HG02943 (cell line): ENCODE measurements around the gene AKT1.

Source experiments
- ATAC-seq: cut with Tn5 transposase; IDR thresholded peaks from one replicate; pipeline ENCODE4 v1.9.1; 2021; ENCODE audit warnings: mild to moderate bottlenecking, low read depth, moderate library complexity; ENCODE audit not compliant: unreplicated experiment

The AKT1 gene

DNA sequence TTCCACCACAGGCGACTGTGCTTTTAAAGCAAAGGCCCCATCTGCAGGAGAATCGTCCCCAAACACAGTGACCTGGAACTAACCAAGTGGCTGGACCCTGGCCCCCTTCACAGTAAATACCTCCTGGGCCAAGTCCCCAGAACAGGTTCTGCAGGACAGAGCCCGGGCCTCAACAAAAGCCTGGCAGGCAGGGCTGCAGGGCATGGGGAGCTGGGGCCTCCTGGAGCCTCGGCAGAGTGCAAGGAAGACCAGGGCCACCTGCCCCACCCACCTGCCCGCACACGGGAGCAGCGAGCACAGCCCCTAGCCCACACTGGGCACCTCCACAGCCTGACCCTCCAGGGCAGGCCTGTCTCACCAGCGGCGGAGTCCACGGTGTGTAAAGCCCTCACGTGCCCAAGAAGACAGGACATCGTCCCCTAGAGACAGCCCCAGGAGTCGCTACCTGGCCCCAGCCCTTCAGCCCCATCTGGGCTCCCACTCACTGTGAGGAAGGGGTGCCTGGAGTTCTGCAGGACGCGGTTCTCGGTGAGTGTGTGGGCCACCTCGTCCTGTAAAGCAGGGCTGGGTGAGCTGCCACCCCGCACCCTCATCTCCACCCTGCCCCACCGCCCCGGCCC lies 21.0 kb downstream of the AKT1 start:
- no peak for ATAC-seq

DNA sequence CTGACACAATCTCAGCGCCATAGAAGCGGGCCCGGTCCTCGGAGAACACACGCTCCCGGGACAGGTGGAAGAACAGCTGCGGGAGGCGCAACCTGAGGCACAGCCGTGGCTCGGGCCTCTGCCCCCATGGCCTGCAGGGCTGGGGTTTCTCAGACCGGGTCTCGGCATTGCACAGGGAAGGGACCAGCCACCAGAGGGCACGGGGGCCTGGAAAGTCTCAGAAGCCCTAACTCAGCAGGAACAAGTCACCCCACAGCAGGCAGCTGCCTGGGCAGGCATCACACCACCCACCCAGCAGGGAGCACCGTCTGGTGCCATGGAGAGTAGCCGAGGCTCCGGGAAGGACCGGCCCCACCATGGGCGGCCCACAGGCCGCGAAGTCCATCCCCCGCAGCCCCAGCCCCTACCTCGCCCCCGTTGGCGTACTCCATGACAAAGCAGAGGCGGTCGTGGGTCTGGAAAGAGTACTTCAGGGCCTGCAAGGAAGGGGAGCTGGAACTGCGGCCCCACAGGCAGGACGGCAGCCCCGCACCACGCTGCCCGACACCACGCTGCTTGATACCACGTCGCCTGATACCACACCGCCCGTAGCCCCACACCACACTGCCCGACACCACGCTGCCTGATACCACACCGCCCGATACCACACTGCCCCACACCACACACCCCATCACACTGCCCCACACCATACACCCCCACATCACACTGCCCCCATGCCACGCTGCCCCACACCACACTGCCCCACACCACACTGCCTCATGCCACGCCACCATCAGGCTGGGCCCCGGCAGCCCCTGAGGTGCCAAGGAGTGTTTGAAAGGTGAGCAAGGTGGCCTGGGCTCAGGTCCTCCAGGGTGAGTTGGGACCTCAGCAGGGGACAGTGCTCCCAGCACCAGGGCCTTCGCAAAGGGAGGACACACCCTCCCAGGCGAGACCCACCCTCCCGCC lies 21.8 kb downstream of the AKT1 start:
- no peak for ATAC-seq

DNA sequence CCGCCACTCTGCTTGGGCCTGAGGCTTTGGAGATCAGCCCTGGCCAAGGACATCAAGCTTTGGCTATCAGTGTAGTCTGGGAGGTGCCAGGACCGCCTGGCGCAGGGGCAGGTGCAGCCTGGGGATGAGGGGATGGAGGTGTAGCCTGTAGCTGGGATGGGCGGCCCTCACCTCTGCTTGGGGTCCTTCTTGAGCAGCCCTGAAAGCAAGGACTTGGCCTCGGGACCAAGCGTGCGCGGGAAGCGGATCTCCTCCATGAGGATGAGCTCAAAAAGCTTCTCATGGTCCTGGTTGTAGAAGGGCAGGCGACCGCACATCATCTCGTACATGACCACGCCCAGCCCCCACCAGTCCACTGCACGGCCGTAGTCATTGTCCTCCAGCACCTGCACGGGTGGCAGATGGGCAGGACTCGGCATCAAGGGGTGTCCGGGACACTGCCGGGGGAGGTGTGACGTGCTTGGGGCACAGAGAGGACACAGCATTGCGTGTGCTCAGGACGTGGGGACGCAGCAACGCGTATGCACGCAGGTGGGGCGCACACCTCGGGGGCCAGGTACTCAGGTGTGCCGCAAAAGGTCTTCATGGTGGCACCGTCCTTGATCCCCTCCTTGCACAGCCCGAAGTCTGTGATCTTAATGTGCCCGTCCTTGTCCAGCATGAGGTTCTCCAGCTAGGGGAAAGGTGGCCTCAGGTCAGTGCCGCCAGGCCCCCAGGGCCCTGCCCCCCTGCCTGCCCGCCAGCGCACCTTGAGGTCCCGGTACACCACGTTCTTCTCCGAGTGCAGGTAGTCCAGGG lies 22.6 kb downstream of the AKT1 start:
- ATAC-seq, result no peak

DNA sequence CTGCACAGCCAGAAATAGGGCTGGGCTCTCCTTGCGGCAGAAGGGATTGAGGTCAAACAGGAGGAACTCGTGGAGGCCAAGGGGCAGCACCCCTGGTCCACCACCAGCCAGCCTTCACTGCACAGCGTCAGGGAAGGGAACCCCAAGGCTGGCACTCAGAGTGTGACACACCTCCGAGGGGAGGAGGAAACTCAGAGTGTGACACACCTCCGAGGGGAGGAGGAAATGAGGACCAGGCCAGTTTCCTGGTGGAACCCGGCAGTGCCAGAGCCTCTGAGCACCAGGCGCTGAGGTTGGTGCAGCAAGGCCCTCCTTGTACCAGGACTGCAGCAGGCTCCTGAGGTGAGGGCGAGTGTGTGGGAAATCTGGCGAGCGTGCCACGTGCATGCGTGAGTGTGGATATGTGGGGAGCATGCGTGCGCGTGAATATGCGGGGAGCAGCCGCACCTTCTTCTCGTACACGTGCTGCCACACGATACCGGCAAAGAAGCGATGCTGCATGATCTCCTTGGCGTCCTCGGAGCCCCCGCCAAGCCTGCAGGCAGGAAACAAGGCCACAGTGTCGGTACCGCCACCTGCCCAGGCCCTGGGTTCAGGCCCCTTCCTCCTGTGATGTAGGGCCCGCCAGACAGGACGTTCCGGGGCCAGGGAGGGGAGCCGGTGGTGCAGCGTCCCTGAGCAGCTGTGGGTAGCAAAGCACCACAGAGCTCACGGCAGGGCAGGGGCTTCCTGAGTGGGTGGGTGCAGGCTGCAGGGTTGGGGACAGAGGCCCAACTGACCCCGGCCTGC lies 23.4 kb downstream of the AKT1 start:
- no peak for ATAC-seq

DNA sequence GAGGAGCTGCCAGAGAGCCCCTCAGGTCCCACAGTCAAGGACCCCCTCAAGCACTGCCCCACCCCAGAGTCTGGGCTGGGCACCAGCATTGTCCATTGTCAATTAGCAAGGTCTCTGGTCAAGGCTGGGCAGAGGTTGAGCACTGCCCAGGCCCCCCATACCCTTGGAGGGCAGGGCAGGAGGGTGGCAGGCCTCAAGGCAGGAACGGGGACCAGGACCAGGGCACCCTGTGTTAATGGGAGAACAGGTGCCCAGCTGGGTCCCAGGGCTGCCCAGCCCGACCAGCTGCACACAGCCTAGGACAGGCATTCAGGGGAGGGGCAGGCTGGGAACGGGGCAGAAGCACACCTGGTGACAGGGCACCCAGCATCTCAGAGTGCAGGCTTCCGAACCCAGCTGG lies 24.2 kb downstream of the AKT1 start:
- no peak for ATAC-seq

DNA sequence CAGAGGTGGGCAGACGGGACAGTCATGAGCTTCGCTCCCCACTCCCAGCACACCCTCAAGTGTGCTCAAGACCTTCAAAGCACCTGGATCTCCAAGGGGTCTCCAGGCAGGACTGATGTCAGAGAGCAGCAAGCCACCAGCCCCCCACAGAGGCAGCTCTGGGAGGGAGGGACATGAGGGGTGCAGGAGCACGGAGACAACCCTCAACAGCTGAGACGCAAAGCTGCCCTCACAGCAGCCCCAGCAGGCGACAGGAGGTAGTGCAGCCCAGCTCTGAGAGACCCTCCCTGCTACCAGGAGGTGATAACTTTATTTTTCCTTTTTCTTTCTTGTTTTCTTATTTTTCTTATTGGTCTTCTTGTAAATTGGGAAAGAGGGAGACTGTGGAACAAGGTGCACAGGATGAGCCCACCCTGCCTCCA lies 24.7 kb downstream of the AKT1 start:
- no peak for ATAC-seq

DNA sequence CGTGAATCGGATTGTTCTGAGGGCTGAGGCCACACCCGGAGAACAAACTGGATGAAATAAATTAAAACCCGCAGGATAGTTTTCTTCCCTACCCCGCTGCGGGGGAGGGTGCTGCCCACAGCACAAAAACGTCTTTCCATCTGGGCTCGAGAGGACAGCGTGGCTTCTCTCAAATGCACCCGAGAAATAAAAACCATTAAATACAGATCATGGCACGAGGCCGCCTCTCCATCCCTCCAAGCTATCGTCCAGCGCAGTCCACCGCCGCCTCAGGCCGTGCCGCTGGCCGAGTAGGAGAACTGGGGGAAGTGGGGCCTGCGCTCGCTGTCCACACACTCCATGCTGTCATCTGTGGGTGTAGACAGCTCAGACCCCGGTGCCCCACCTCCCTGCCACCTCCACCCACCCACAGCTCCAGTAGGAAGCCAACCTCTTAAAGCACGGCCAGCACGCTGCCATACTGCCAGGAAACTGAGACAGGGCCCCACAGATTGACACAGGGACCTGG lies 25.4 kb downstream of the AKT1 start:
- no peak for ATAC-seq

DNA sequence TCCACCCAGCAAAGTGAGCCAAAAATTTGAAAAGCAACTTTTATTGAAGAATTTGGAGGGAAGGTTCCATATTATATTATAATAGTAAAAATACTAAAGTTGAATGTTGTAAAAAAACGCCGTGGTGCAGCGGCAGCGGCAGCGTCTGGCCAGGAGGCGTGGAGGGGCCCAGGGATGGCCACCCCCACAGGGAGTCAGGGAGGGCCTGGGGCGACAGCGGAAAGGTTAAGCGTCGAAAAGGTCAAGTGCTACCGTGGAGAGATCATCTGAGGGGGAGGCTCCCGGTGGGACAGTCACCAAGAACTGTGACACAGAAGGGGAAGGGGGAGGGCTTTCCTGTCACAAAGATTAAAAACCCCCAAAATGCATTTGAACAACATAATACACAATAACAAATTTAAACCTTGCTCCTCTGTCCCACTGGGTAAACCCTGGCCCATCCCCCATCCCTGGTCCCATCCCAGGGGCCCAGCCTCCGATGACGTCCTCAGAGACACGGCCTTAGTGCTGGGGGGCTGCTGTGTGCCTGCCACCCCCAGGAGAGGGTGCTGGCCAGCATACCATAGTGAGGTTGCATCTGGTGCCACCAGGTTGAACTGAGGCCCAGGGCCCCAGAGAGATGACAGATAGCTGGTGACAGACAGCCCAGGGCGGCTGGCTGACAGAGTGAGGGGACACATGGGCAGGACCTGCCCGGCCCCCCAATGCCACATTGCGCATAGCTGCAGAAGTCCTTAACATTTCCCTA lies 26.1 kb downstream of the AKT1 start:
- no peak for ATAC-seq

DNA sequence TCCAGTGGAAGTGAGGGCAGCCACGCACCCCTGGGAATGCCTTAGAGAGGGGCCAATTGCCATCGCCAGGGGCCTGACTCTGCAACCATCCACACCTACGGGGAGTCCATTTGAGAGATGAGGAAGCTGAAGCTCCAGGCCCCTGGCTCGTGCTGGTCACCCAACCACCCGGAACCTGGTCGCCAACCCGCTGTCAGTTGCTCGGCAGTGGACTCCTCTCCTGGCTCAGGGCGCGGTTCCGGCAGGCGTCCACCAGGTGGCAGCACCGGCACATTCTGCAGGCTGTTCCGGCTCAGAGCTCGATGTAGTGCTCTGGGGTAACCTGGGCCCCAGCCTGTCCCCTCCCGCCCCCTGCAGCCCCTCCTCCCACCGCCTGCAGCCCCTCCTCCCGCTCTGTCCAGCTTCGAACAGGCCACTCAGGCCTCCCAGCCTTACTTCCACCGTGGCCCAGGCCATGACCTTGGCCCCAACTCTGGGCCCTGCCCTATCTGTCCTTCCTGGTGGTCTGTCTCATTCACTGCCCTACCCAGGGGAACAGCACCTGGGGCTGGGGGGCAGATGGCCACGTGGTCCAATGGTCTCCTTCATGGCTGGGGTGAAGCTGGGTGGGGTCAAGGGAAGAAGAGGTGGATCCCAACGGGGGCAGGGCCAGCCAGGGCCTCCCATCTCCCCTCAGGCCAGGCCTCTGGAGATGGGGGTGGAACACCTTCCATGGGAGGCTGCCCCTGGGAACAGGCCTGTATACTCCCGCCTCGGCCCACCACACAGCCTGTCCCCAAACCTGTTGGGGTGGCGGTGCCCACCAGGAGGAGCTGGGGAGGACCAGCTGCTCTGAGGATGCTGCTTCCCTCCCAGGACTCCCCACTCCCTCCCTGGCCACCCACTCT lies 26.9 kb downstream of the AKT1 start:
- ATAC-seq, result no peak

DNA sequence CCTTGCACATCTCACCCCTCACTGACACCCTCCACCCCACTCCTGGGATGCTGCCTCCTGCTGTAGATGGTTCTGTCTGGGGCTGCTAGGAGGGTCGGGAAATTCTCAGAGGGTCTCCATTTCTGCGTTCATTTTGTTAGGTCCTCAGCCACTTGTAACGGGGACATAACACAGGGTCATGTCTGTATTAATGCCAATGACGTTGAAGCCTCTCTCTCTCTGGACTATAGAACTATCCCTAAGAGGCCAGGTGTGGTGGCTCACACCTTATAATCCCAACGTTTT lies 28.0 kb downstream of the AKT1 start:
- ATAC-seq, result no peak

DNA sequence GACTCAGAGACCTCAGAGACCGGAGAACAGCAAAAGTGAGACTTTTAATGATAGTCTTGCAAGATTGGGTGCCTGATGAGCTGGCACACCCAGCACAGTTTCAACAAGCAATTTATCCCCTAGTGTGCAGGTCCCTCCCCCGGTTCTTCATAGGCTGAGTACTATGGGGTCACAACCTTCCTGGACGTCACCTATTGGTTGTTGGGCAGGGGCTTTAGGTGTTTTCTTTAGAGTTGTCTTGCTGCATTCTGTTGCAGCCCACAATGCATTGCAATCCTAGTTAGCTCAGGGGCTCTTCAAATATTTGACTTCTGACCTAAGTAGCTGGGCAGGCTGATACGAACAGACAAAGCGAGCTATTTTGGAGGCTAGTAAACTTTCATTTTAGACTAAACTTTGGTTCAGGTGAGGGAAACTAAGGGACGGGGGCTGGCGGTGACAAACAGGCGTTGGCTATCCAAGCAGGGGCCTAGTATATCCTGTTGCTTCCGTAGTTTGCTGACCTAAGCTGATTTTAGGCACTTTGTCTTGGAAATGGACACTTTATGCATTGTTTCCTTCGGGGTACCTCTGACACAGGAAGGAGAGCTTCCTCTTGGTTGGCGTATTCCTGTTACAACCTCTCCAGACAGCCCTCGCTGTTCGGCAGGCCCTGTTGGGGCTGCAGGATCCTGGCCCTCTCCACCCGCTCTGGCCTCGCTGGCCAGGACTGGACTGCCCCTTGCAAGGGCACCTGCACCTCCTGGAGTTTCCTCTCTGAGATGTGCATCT lies 28.5 kb downstream of the AKT1 start:
- ATAC-seq, result no peak

DNA sequence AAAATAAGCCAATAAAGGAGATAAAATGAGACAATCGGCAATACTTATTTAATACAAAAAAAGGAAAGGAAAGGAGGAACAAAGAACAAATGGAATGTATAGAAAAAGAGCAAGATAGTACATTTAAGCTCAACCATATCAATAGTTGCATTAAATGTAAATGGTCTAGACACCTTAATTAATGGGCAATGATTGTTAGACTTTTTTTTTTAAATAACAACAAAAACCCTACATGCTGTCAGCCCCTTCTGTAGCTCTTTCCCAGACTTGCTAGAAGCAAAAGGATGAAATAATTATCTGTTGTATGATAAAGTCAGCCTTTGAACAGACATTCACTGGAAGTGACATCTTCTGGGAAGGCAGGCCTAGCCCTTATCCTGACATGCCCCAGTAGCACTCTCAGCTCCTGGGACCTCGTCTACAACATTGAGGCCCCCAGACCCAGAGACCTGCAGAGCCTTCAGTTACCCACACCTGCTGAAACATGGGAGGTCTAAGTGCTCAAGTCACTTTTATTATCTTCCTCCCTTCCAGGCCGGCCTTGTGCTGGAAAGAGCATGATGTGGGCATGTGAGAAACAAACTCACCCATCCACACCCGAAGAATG lies 29.2 kb downstream of the AKT1 start:
- no peak for ATAC-seq

DNA sequence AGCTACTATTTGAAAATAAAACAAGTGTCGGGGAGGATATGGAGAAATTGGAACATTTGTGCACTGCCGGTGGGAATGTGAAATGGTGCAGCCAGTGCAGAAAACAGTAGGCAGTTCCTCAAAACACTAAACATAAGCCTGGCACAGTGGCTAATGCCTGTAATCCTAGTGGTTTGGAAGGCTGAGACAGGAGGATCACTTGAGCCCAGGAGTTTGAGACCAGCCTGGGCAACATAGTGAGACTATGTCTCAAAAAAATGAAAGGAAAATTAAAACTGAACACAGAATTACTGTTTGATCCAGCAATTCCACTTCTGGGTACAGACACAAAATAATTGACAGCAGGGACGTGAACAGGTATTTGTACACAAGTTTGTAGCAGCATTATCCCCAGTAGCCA lies 30.0 kb downstream of the AKT1 start:
- no peak for ATAC-seq

DNA sequence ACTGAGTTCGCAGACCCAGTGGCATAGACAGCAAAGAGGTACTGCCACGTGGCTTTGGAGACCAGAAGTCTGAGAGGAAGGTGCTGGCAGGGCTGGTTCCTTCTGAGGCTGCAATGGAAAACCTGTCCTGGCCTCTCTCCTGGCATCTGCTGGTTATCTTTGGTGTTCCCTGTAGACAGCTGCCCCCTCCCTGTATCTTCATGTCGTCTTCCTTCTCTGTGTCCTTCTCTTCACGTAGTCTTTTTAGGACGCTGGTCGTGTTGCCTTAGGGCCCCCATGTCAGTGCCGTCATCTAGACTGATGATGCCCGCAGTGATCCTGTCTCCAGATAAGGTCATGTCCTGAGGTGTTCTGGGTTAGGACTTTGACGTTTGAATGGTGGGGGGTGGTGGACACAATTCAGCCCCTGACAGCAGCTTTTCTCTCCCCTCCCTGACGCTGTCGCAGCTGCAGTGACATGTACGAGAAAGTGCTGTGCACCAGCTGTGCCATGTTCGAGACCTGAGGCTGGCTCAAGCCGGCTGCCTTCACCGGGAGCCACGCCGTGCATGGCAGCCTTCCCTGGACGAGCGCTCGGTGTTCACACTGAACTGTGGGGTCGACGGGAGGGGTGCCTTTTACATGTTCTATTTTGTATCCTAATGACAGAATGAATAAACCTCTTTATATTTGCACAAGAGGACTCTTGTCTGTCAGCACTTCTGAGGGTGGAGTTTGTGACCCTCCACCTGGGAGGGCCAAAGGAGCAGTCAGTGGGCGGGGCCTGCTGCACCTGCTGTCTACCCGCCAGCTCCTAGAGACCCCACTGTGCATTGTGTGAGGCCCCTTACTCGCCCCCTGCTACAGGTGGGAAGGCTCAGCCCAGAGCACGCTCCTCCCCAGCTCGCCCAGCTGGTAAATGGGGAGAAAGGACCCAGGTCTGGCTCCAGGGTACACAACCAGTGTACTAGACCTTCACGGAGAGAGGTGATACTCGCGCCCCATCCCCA lies 36.3 kb downstream of the AKT1 start:
- ATAC-seq, result no peak

DNA sequence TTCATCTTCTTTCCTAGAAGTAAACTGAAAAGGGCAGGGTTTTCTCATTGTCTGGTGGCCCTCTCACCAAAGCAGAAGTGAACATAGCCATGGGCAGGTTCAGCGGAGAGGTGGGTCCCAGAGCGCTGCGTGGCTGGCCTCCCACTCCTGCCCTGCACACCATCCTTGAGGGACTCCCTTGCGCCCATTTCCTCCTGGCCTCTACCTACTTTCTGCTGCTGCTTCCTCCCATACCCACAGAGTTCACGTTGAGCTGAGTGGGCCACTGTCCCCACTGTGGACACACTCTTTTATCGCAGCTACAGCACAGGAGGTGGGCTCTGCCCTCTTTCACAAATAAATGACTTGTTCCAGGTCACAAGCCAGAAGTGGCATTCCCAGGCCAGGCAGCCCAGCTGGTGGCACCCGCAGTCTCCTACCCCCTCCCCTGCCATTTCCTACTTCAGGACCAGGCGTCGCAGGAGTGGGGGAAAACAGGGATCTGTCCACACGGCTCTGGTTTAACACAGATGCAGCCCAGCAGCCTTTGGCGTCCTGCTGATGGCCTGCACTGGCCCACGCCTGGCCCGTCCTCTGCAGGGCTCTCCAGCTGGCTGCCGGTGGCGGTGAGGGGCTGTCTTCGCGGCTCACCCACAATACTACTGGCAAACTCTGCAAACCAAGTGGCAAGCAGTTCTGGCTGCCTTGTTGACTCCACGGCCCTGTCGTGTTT lies 37.7 kb downstream of the AKT1 start:
- ATAC-seq, result no peak

DNA sequence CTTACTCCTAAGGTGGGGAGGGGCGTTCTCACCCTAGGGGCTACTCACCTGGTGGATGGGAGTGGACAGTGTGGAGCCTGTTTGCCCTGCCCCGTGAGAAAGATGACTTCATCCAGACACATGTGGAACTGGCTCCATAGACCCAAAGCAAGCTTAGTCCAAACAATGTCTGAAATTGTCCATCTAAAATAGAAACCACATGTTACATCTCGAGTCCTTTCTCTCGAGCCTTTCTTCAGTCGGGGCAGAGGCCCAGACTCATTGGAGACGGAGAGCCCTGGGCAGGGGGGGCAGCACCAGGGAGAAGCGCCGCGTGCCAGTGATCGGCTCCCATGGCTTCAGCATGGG lies 38.3 kb downstream of the AKT1 start:
- ATAC-seq, result no peak
